ENCODE data around the gene MFAP5.
A peak's percentile ranks its signal among the peaks of the same experiment; 100 is the strongest.
"Not testable (repeated sequence)": the region's sequence is repeated elsewhere in the genome, so short reads cannot be mapped to it uniquely, and the experiment has no call there.

The MFAP5 gene

DNA sequence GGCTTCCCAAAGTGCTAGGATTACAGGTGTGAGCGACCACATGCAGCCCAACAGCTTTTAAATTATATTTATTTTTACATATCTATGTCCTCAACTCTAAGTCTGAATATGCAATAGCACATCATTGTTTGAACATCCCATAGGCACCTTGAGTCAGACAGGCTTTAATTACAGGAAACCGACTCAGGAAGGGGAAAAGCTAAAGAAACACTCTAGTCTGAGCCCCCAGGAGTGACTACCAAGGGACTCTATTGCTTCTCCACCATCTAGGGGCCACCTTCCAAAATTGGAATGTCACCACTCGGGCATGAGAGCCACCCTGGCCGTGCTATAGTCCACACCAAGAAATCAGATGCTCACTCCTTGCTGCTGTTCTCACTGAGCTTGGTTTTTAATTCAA is 14.0 kb upstream of the MFAP5 start:
- no peak for DNase-seq (ENCODE audit: low read depth in 2 of 2, low spot score in 1 of 2)

DNA sequence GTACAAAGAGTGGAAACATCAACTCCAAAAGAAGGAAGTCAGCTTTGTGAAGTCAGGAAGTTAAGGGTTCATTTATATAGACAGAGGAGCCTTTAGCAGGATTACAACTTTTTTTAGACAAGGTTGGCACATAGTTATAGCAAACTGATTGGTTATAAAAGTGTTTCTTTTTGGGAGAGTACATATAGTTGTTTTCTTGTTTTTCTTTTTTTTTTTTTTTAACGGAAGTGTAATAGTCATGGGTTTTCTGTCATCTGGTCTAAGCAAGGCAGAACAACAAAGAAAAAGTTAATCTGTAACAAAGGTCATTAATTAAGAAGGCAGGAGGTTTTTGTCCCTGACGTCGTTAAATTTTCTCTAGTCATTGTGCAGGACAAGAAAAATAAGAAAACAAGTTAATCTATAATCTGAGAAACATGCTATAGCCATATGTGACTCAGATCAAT is 13.0 kb upstream of the MFAP5 start:
- no peak for DNase-seq (ENCODE audit: low read depth in 2 of 2, low spot score in 1 of 2)

DNA sequence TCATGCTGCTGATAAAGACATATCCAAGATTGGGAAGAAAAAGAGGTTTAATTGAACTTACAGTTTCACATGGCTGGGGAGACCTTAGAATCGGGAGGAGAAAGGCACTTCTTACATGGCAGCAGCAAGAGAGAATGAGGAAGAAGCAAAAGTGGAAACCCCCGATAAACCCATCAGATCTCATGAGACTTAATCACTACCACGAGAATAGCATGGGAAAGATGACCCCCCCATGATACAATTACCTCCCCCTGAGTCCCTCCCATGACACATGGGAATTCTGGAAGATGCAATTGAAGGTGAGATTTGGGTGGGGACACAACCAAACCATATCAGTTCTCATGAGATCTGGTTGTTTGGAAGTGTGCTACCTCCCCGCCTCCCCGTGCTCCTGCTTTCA is 9.8 kb upstream of the MFAP5 start:
- DNase-seq (ENCODE audit: low read depth in 2 of 2, low spot score in 1 of 2), result no peak

DNA sequence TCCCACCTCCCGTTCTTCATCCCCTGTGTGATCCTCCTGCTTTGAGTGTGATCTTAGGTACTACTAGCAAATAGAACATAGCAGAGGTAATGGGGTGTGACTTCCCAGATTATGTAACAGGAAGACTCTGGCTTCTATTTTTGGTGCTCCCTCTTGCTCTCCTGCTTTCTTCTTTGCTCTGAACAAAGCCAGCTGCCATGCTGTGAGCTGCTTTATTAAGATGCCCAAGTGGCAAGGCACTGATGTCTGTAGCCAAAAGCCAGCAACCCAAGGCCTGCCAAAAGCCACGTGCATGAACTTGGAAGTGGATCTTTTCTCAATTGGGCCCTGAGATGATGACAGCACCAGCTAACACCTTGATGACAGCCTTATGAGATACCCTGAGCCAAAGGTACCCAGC is 5.8 kb upstream of the MFAP5 start:
- DNase-seq (ENCODE audit: low read depth in 2 of 2, low spot score in 1 of 2), result no peak

DNA sequence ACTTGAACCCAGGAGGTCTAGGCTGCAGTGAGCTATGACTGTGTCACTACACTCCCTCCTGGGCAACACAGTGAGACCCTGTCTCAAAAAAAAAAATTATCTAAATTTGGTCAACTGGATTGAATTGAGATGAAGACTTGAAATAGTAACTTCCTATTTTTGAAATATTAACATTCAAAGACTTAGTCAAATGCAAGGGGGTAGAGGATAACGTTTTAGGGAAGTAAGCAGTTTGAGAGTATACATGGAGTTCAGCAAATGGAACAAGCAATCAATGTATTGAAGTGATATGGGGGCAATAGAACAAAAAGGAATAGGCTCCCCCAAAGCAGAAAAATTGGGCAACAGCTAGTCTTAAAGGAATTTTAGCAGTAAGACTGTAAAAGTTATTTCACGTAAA is 4.6 kb upstream of the MFAP5 start:
- no peak for DNase-seq (ENCODE audit: low read depth in 2 of 2, low spot score in 1 of 2)

DNA sequence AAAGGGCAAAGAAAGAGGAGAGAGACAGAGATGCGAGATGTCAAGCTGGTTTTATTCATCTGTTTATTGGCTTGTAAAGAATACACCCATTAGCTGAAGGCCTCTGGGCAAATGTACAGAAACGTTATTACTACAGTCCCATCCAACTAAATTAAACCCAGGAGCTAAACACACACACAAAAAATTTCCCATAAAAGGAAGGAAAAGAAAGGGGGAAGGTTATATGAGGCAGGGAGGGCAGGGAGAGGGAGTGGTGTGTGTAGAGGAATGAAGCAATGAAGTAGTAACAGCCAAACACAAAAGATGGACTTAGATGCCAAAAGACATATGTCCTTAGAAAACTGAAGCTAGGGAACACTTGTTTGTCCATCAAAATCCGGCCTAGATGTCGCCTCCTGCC is 3.1 kb upstream of the MFAP5 start:
- DNase-seq (ENCODE audit: low read depth in 2 of 2, low spot score in 1 of 2), result no peak

DNA sequence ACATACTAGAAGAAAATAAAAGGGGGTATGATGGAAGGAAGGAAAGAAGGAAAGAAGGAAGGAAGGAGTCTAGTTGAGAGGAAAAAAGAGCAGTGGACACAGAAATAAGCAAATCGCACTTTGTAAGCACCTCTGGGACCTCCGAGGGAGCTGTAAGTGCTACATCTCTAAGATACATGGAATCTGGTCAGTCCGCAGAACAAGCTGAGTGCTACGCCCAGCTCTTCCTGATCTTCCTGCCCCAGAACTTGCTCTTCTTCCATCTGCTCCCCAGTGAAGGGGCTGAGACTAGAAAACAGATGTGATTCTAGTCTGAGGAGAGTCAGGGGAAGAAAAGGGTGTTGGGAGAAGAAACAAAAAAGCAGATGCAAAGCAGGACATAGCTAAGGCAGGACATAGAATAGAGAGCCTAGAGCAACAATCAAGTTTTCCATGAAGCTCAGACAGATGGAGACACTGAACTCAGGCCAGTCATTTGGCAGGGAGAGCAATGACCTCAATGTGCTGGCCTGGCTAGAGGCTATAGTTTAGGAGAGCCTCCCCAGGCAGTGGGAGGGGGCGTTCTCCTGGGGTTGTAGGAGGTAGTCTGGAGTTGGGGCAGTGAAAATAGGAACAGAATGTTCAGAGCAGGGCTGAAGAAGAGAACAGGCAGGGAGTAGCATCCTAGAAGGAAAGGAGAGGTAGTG is 1.7 kb upstream of the MFAP5 start:
- no peak for DNase-seq (ENCODE audit: low read depth in 2 of 2, low spot score in 1 of 2)

DNA sequence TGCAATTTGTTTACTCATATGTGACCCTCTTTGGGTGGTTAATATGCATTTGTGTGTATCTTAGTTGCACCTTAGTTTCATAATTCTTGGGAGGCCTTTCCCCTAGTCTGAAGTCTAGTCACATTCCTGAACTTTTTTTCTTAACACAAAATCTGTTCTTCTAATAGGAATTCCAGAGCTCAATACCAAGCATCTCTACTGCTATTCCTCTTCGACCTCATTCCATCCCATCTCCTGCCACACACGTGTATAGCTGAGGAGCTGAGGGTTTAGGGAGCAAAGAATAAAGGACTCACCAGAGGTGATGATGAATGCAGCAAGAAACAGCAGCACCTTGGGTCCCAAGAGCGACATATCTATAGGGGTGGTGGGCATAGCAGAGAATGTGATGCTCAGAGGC is 875 bp downstream of the MFAP5 start:
- DNase-seq (ENCODE audit: low read depth in 2 of 2, low spot score in 1 of 2), result no peak

DNA sequence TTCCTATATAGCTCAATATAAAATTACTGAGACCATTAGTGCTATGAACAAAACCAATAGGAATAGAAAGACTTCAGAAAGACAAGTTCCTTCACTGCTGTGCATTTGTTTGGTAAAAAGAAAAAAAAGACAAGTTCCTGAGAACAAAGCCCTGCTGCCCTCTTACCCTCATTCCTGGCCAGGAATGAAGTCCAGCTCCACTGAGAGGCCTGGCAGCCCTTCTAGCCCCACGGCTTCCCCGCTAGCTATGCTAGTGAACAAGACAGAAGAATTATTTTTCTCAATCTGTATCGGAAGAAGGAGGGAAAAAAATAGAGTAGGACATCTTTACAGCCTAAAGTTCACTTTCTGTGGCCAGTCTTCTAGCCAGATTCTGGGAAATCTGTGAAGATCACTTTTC is 1.6 kb downstream of the MFAP5 start:
- no peak for DNase-seq (ENCODE audit: low read depth in 2 of 2, low spot score in 1 of 2)

DNA sequence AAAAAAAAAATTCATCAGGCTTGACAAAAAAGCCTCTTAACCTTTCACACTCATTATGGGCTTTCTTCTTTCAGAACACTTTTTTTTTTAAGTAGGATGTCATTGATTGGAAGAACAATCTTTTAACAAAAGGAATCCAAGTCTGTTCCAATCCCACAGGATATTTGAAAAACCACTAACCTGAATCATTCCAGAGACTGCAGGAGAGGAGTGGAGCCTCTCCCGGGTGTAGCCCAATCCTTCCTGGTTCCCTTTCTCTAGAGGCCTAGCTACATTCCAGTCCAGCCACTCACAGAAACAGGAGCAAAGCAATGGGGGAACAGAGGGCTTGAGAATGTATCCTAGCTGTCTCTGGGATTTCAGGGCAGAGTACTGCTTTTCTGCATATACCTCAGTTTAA is 4.3 kb downstream of the MFAP5 start:
- DNase-seq (ENCODE audit: low read depth in 2 of 2, low spot score in 1 of 2), result no peak

DNA sequence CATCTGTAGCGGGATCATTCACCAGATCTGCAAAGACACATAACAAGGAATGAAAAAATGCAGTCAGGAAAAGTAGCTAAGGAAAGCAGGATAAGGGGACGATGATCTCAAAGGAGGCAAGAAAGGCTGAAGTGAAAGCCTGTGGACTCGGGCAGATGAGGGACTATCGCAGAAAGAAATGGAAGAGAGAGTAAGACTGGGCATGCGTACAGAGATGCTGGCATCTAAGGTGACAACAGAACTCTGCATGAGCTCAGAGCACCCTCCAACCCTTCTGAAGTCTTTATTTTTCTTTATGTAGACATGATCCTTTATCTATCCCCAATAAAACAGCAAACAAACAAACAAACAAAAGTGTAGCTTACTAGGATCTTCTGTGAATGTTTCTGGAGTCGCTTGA is 7.2 kb downstream of the MFAP5 start:
- no peak for DNase-seq (ENCODE audit: low read depth in 2 of 2, low spot score in 1 of 2)

DNA sequence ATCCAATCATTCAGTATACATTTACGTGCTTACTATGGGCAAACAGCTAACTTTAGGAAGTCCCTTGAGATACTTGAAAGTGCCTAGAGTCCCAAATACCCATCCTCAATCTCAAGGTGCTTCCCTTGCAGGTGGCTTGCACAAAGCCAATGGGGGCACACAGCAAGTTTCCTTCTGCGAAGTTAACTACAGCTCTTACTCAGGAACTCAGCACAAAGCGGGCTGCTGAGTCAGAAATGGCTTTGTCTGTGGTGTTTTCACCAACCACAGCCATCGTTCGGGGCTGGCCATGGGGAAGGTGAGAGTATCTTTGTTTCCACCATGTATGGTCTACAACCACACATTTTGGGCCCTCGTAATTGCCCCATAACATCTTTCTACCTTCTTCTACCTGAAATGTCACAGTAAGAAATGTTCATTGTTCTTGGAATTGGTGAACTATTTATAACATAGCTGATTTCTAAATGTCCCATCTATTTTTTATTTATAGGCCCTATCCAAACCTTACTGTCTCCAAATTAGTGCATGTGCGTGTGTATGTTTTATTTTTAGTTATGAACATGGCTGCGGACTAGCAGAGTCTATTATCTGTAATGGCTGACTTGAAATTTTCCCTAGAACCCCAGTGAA is 13.9 kb downstream of the MFAP5 start:
- peak in 1 of 2 donors; percentile 26 for DNase-seq (ENCODE audit: low read depth in 2 of 2, low spot score in 1 of 2)

DNA sequence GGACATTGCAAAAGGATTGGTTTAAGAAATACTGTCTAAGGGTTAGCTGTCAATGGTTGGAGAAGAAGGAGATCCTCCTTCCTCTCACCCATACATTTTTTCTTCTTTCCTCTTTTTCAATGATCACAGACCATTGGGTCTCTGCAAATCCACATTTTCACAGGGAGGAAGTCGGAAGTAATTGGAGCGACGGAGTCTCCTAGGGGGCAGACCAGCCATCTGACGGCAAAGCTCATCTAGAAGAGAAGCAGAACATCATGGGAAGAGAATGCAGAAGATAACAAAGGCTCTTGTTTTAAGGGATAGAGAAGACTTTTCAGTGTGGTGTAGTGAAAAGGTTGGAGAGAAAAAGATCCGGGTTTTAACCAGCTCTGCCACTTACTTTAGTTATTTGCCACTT is 14.7 kb downstream of the MFAP5 start:
- DNase-seq (ENCODE audit: low read depth in 2 of 2, low spot score in 1 of 2), result no peak

DNA sequence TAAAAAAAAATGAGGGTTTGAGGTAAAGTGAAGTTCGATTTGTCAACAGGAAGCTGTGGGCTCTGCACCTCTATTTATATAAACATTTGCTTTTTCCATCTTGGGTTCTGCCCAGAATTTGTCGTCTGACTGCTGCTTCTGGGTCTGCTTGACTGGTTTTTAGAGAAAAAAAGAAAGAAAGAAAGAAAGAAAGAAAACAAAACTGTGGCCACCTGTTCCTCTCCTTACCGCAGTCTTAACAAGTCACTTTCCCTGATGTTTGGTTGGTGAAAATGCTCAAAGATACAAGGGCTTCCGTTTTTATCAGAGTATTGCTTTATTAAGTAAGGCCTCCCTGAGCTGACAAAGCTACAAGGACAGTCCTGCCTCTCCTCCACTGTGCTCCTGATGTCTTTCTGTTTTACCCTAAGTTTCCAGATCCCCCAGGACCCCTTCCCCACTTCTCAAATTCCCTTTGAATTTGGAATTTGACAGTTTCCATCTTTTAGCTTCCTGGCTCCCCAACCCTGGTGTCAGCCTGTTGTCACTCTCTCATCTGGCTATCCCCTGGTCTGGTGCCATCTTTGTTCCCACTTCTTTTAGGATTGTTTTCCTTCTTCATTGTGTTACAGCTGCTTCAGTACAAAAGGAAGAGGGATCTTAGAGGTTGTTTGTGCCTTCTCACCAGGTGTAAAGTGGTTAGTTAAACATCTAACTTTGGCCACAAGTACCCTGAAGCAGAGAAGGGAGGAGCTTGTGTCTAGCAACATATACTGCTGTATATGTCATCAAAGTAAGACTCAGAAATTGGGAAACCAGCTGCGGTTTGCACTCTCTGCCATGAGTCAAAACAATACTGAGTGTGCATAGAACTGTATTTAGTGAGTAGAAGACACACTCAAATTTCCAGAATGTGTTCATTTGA is 18.0 kb downstream of the MFAP5 start:
- DNase-seq (ENCODE audit: low read depth in 2 of 2, low spot score in 1 of 2), result peak in 1 of 2 donors; percentile 18

DNA sequence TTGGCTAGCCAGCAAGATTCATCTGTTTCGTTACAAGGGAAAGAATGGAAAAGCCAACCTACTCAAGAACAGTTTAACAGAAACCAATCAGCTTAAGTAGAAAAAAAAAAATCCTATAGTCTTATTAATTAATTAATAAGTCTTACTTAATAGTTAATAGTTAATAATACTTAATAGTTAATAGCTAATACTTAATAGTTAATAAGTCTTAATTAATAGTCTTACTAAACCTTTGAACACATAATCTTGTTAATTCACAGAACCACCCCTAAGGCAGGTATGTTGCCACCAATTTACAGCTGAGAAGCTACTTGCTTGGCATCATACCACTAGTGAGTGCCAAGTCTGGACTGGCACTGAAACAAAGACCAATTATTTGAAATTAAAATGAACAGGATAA is 19.9 kb downstream of the MFAP5 start:
- no peak for DNase-seq (ENCODE audit: low read depth in 2 of 2, low spot score in 1 of 2)

DNA sequence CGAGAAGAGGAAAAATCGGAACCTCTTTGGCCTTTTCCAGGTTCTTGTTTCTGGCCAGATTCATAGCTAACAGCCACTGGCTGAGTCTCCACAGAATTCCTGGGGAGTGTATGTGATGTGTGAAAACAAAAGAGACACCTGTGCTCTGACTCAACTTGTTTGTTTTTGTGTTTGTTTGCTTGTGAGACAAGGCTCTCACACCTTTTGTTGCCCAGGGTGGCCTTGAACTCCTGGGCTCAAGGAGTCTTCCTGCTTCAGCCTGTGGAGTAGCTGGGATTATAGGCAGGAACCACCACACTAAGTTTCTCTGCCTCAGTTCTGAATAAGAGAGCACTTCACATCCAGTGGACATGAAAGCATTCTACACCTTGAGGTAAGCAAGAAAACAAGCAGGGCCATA is 22.7 kb downstream of the MFAP5 start:
- no peak for DNase-seq (ENCODE audit: low read depth in 2 of 2, low spot score in 1 of 2)

DNA sequence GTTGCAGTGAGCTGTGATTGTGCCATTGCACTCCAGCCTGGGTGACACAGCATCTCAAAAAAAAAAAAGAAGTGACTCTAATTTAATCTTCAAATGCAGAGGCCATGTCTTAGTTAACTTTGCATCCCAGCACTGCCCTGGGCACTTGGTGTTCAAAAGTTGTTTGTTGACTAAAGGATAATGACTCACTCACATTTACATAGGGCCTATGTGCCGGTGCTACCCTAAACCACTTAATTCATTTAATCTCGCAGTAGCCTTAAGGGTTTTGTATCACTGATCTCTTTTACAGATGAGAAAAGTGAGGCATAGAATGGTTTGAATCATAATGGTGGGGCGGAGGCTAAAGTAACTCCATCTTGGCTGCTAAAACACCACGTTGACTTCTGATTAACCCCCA is 23.7 kb downstream of the MFAP5 start:
- no peak for DNase-seq (ENCODE audit: low read depth in 2 of 2, low spot score in 1 of 2)

DNA sequence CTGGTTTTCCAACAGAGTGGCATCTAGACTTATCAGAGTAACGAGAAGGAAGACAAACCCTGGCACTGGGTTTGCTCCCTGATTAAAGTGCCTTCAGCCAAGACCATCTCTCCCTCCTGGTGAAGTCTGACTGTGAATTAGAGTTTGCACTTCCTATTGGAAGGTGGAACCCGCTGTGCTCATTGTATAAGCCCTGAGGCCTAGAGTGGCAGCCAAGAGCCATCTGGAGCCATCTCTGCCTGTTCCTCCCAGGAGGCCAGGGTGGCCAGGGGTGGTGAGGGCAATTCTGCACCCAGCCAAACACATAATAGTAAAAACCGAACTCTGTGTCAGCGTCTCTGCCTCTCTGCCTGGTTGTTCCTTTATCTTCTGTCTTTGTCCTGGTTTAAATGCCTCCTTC is 25.0 kb downstream of the MFAP5 start:
- DNase-seq (ENCODE audit: low read depth in 2 of 2, low spot score in 1 of 2), result no peak

DNA sequence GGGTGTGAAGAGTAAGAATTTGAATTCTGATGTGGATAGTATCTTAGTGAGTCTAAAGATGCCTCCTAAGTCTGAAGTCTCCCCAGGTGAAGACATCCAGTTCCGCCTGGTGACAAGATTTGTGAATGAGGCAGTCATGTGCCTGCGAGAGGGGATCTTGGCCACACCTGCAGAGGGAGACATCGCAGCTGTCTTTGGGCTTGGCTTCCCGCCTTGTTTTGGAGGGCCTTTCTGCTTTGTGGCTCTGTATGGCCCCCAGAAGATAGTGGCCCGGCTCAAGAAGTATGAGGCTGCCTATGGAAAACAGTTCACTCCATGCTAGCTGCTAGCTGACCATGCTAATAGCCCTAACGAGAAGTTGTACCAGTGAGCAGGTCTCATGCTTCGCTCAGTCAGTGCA is 25.4 kb downstream of the MFAP5 start:
- DNase-seq (ENCODE audit: low read depth in 2 of 2, low spot score in 1 of 2), result no peak

DNA sequence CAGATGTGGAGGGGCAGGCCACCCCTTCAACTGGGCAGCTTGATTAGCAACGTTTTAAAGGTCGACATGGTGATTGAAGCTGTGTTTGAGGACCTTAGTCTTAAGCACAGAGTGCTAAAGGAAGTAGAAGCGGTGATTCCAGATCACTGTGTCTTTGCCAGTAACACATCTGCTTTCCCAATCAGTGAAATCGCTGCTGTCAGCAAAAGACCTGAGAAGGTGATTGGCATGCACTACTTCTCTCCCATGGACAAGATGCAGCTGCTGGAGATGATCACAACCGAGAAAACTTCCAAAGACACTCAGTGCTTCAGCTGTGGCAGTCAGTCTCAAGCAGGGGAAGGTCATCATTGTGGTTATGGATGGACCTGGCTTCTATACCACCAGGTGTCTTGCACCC is 26.0 kb downstream of the MFAP5 start:
- DNase-seq (ENCODE audit: low read depth in 2 of 2, low spot score in 1 of 2), result no peak

DNA sequence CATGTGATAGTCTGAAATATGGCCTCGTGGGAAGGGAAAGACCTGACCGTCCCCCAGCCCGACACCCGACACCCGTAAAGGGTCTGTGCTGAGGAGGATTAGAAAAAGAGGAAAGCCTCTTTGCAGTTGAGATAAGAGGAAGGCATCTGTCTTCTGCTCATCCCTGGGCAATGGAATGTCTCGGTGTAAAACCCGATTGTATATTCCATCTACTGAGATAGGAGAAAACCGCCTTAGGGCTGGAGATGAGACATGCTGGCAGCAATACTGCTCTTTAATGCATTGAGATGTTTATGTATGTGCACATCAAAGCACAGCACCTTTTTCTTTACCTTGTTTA is 26.6 kb downstream of the MFAP5 start:
- not testable (repeated sequence) for DNase-seq (ENCODE audit: low read depth in 2 of 2, low spot score in 1 of 2)

DNA sequence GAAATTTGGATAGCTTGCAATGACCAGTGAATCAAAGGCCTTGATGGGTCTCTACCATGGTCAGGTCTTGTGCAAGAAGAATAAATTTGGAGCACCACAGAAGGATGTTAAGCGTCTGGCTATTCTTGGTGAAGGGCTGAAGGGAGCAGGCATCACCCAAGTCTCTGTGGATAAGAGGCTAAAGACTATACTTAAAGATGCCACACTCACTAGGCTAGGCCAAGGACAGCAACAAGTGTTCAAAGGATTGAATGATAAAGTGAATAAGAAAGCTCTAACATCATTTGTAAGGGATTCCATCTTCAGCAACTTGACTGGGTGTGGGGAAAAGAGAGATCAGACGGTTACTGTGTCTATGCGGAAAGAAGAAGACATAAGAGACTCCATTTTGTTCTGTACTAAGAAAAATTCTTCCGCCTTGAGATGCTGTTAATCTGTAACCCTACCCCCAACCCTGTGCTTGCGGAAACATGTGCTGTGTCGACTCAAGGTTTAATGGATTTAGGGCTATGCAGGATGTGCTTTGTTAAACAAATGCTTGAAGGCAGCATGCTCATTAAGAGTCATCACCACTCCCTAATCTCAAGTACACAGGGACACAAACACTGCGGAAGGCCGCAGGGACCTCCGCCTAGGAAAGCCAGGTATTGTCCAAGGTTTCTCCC is 27.2 kb downstream of the MFAP5 start:
- not testable (repeated sequence) for DNase-seq (ENCODE audit: low read depth in 2 of 2, low spot score in 1 of 2)

Data from stimulated activated CD8-positive, alpha-beta memory T cell treated with anti-CD3 and anti-CD28 coated beads, Interleukin-4, amount 100 ng/mL, for 4 hours (primary cell).